Measurements from ENCODE around the gene CTDSP2. TPM values are rescaled to one million over a fixed set of nuclear protein-coding genes. Genes with fewer than 3 reads are reported as not detected.
"Not testable (repeated sequence)": the region's sequence is repeated elsewhere in the genome, so short reads cannot be mapped to it uniquely, and the experiment has no call there.

Gene CTDSP2
- total RNA-seq, 1 donor from 2014 or later: 62.5 TPM

- Mint-ChIP-seq H3K4me1 (ENCODE audit: low read depth) (no peaks in the 10 kb centered on the region), H3K4me3 (ENCODE audit: low read depth) (no peak overlapping the region), H3K27ac (no peak overlapping the region), H3K27me3 (ENCODE audit: low read depth) (no peaks in the 10 kb centered on the region), H3K9me3 (no peaks in the 10 kb centered on the region), H3K36me3 (ENCODE audit: low read depth) (peaks cover 47% of the 10 kb centered on the region)
- DNase-seq (ENCODE audit: low spot score): no peak
- intact Hi-C loops (cut with micrococcal nuclease): no loop called here
Measured at GRCh38 chr12:57821474-57822214, 24.9 kb downstream of the CTDSP2 start.

GRCh38 chr12:57821015-57821414 is 25.5 kb downstream of the CTDSP2 start:
- H3K4me1 Mint-ChIP-seq (ENCODE audit: low read depth); H3K27ac Mint-ChIP-seq; H3K27me3 Mint-ChIP-seq (ENCODE audit: low read depth); intact Hi-C loops (cut with micrococcal nuclease); H3K9me3 Mint-ChIP-seq; H3K4me3 Mint-ChIP-seq (ENCODE audit: low read depth); DNase-seq (ENCODE audit: low spot score): not testable (repeated sequence)
- H3K36me3 Mint-ChIP-seq (ENCODE audit: low read depth): peaks cover 45% of the 10 kb centered on the region

GRCh38 chr12:57820119-57820518 is 26.4 kb downstream of the CTDSP2 start:
- DNase-seq (ENCODE audit: low spot score); H3K9me3 Mint-ChIP-seq; H3K4me1 Mint-ChIP-seq (ENCODE audit: low read depth); H3K4me3 Mint-ChIP-seq (ENCODE audit: low read depth); intact Hi-C loops (cut with micrococcal nuclease); H3K27me3 Mint-ChIP-seq (ENCODE audit: low read depth); H3K27ac Mint-ChIP-seq: not testable (repeated sequence)
- H3K36me3 Mint-ChIP-seq (ENCODE audit: low read depth): peaks cover 39% of the 10 kb centered on the region

GRCh38 chr12:57817990-57818331 is 28.6 kb downstream of the CTDSP2 start:
- H3K4me1 Mint-ChIP-seq (ENCODE audit: low read depth); H3K27ac Mint-ChIP-seq; DNase-seq (ENCODE audit: low spot score); H3K9me3 Mint-ChIP-seq; H3K4me3 Mint-ChIP-seq (ENCODE audit: low read depth); H3K27me3 Mint-ChIP-seq (ENCODE audit: low read depth); intact Hi-C loops (cut with micrococcal nuclease): not testable (repeated sequence)
- H3K36me3 Mint-ChIP-seq (ENCODE audit: low read depth): peaks cover 26% of the 10 kb centered on the region

GRCh38 chr12:57817261-57817989 is 29.1 kb downstream of the CTDSP2 start:
- DNase-seq (ENCODE audit: low spot score): no peak
- Mint-ChIP-seq H3K36me3 (ENCODE audit: low read depth) (peaks cover 21% of the 10 kb centered on the region), H3K27me3 (ENCODE audit: low read depth) (no peaks in the 10 kb centered on the region), H3K4me1 (ENCODE audit: low read depth) (peaks cover 7% of the 10 kb centered on the region), H3K27ac (no peak overlapping the region), H3K9me3 (no peaks in the 10 kb centered on the region), H3K4me3 (ENCODE audit: low read depth) (no peak overlapping the region)
- intact Hi-C loops (cut with micrococcal nuclease): no loop called here

- Mint-ChIP-seq H3K27ac (no peak overlapping the region), H3K9me3 (no peaks in the 10 kb centered on the region), H3K36me3 (ENCODE audit: low read depth) (peaks cover 17% of the 10 kb centered on the region), H3K4me3 (ENCODE audit: low read depth) (no peak overlapping the region), H3K4me1 (ENCODE audit: low read depth) (peaks cover 7% of the 10 kb centered on the region), H3K27me3 (ENCODE audit: low read depth) (no peaks in the 10 kb centered on the region)
- no peak for DNase-seq (ENCODE audit: low spot score)
- intact Hi-C loops (cut with micrococcal nuclease): no loop called here
Measured at GRCh38 chr12:57816855-57817151, 29.7 kb downstream of the CTDSP2 start.

- Mint-ChIP-seq H3K27ac (no peak overlapping the region), H3K36me3 (ENCODE audit: low read depth) (peaks cover 13% of the 10 kb centered on the region), H3K27me3 (ENCODE audit: low read depth) (no peaks in the 10 kb centered on the region), H3K9me3 (no peaks in the 10 kb centered on the region), H3K4me3 (ENCODE audit: low read depth) (no peak overlapping the region), H3K4me1 (ENCODE audit: low read depth) (peaks cover 7% of the 10 kb centered on the region)
- intact Hi-C loops (cut with micrococcal nuclease): no loop called here
- DNase-seq (ENCODE audit: low spot score): no peak
Measured at GRCh38 chr12:57816001-57816854, 30.3 kb downstream of the CTDSP2 start.

GRCh38 chr12:57815177-57816000 is 31.1 kb downstream of the CTDSP2 start:
- no peaks in the 10 kb centered on the region for H3K27me3 Mint-ChIP-seq (ENCODE audit: low read depth)
- no peaks in the 10 kb centered on the region for H3K9me3 Mint-ChIP-seq
- no peak overlapping the region for H3K4me3 Mint-ChIP-seq (ENCODE audit: low read depth)
- no peak overlapping the region for H3K27ac Mint-ChIP-seq
- intact Hi-C loops (cut with micrococcal nuclease): no loop called here
- no peak for DNase-seq (ENCODE audit: low spot score)
- H3K36me3 Mint-ChIP-seq (ENCODE audit: low read depth): peaks cover 8% of the 10 kb centered on the region
- peaks cover 7% of the 10 kb centered on the region for H3K4me1 Mint-ChIP-seq (ENCODE audit: low read depth)

GRCh38 chr12:57813971-57814772 is 32.4 kb downstream of the CTDSP2 start:
- Mint-ChIP-seq H3K4me3 (ENCODE audit: low read depth) (no peak overlapping the region), H3K27ac (no peak overlapping the region), H3K9me3 (no peaks in the 10 kb centered on the region), H3K27me3 (ENCODE audit: low read depth) (no peaks in the 10 kb centered on the region), H3K36me3 (ENCODE audit: low read depth) (peaks cover 8% of the 10 kb centered on the region), H3K4me1 (ENCODE audit: low read depth) (peaks cover 7% of the 10 kb centered on the region)
- no peak for DNase-seq (ENCODE audit: low spot score)
- intact Hi-C loops (cut with micrococcal nuclease): no loop called here

- peaks cover 7% of the 10 kb centered on the region for H3K4me1 Mint-ChIP-seq (ENCODE audit: low read depth)
- H3K27ac Mint-ChIP-seq: no peak overlapping the region
- no peaks in the 10 kb centered on the region for H3K27me3 Mint-ChIP-seq (ENCODE audit: low read depth)
- H3K36me3 Mint-ChIP-seq (ENCODE audit: low read depth): peaks cover under 1% of the 10 kb centered on the region
- no peak overlapping the region for H3K4me3 Mint-ChIP-seq (ENCODE audit: low read depth)
- intact Hi-C loops (cut with micrococcal nuclease): no loop called here
- DNase-seq (ENCODE audit: low spot score): no peak
- no peaks in the 10 kb centered on the region for H3K9me3 Mint-ChIP-seq
Measured at GRCh38 chr12:57813111-57813970, 33.2 kb downstream of the CTDSP2 start.

- no peaks in the 10 kb centered on the region for H3K36me3 Mint-ChIP-seq (ENCODE audit: low read depth)
- H3K4me1 Mint-ChIP-seq (ENCODE audit: low read depth): peaks cover 7% of the 10 kb centered on the region
- no peak overlapping the region for H3K4me3 Mint-ChIP-seq (ENCODE audit: low read depth)
- no peak for DNase-seq (ENCODE audit: low spot score)
- no peaks in the 10 kb centered on the region for H3K9me3 Mint-ChIP-seq
- no peak overlapping the region for H3K27ac Mint-ChIP-seq
- intact Hi-C loops (cut with micrococcal nuclease): no loop called here
- no peaks in the 10 kb centered on the region for H3K27me3 Mint-ChIP-seq (ENCODE audit: low read depth)
Measured at GRCh38 chr12:57811028-57811755, 35.3 kb downstream of the CTDSP2 start.
